Measurements from ENCODE around the gene GJD2.

The GJD2 gene

GRCh38 chr15:34721802-34722438 is 32.9 kb downstream of the GJD2 start:
- no peak for DNase-seq (ENCODE audit: low read depth)
- TF ChIP-seq, protein P1, sequence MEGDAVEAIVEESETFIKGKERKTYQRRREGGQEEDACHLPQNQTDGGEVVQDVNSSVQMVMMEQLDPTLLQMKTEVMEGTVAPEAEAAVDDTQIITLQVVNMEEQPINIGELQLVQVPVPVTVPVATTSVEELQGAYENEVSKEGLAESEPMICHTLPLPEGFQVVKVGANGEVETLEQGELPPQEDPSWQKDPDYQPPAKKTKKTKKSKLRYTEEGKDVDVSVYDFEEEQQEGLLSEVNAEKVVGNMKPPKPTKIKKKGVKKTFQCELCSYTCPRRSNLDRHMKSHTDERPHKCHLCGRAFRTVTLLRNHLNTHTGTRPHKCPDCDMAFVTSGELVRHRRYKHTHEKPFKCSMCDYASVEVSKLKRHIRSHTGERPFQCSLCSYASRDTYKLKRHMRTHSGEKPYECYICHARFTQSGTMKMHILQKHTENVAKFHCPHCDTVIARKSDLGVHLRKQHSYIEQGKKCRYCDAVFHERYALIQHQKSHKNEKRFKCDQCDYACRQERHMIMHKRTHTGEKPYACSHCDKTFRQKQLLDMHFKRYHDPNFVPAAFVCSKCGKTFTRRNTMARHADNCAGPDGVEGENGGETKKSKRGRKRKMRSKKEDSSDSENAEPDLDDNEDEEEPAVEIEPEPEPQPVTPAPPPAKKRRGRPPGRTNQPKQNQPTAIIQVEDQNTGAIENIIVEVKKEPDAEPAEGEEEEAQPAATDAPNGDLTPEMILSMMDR (IDR thresholded peaks at IDR 0.05; ENCODE audit: control insufficient read depth, extremely low read depth, insufficient read depth) = no peak
- no peak overlapping the region for H3K4me3 ChIP-seq (ENCODE audit: low read depth, low read length)

GRCh38 chr15:34721157-34721801 is 33.5 kb downstream of the GJD2 start:
- no peak overlapping the region for H3K4me3 ChIP-seq (ENCODE audit: low read depth, low read length)
- TF ChIP-seq, protein P1 (IDR thresholded peaks at IDR 0.05; ENCODE audit: control insufficient read depth, extremely low read depth, insufficient read depth) = no peak
- DNase-seq (ENCODE audit: low read depth) = no peak

GRCh38 chr15:34719695-34720094 is 35.1 kb downstream of the GJD2 start:
- TF ChIP-seq, protein P1 (IDR thresholded peaks at IDR 0.05; ENCODE audit: control insufficient read depth, extremely low read depth, insufficient read depth) = no peak
- DNase-seq (ENCODE audit: low read depth) = no peak

DNA sequence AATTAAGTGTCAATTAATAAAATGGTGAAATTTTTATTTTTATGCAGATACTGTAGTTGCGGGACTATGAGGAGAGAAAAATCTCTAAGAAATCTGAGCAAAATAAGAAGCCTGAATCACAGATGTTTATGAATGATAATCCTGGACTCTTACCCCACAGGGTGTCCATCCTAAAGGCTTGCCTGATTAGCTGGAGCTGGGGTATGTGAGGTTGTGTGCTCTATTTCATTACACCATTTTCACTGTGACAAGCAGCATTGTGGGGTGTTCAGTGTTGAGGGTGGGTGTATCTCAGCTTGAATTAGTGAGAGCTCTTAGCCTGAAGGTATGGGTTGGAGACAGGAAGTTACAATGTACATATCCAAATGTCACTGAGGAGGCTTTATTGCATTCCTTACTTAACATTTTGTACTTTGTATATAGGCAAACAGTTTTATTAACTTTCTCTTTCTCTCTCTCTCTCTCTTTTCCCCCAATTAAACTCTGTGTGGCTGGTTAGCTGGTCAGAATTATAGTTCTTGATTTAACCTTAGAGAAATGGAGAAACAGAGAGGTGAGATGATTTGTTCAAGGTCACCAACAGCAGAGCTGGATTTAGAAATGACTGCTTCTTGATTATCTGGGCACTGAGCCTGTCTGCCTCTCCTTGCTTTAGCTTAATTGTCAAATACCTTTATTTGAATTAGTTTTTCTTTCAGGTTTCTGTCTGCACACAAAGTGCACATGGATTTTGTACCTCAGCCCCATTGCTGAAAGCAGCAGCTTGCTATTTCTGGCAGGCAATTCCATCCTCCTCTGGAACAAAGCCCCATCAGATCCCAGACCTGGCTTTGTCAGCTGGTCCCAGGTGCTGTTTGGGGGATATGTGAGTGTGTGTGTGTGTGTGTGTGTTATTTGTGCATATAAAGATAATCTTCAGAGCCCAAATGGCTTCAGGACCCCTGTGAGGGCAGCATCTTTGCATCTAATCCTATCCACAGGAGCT is 35.8 kb downstream of the GJD2 start:
- no peak overlapping the region for H3K4me3 ChIP-seq (ENCODE audit: low read depth, low read length)
- no peak for DNase-seq (ENCODE audit: low read depth)
- TF ChIP-seq, protein P1 (IDR thresholded peaks at IDR 0.05; ENCODE audit: control insufficient read depth, extremely low read depth, insufficient read depth) = no peak

More at GRCh38 chr15:34719695-34720094, 35.1 kb downstream of the GJD2 start:
- no peak overlapping the region for H3K4me3 ChIP-seq (ENCODE audit: low read depth, low read length)

DNA sequence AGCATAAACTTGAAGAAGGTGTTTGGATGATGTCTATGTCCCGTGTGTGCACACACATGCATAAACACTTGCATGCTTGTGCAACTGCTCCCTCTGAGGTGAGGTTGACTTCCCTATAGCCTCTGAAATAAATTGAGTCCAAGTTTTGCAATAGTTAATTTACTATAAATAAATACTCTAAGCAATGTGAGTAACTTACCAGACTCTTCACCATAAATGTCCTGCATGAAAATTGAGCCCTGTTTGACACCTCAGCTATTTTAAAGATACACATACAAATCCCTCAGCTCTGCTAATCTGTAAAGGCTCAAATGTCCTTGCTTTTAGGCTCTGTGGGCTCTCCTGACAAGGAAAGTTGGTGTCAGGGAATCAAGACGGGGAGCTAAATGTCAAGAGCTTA is 37.1 kb downstream of the GJD2 start:
- H3K4me3 ChIP-seq (ENCODE audit: low read depth, low read length) = no peak overlapping the region
- DNase-seq (ENCODE audit: low read depth) = no peak
- TF ChIP-seq, protein P1 (IDR thresholded peaks at IDR 0.05; ENCODE audit: control insufficient read depth, extremely low read depth, insufficient read depth) = no peak

DNA sequence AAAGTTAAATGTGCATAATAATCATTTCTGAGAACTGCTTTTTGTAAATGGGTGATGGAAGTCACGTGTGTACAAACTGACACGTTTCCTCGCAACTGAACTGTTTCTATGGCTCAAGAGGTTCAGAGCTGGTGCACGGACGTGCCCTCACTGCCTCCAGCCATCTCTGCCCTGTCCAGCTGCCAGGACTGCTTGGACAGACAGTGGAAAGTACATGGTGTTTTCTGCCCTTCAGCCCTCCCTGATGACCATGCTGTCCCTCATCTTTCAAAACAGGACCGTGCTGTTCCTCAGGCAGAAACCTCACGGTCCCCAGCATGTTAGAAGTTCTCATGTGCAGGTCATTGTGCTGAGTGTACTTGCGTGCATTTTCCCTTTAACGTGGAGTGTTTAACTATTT is 38.7 kb downstream of the GJD2 start:
- no peak overlapping the region for H3K4me3 ChIP-seq (ENCODE audit: low read depth, low read length)
- TF ChIP-seq, protein P1 (IDR thresholded peaks at IDR 0.05; ENCODE audit: control insufficient read depth, extremely low read depth, insufficient read depth) = no peak
- DNase-seq (ENCODE audit: low read depth) = no peak

Measured in LNCaP clone FGC (cell line).